Measurements from ENCODE around the gene WHAMM.

WHAMM gene

GRCh38 chr15:82880704-82881103, 71.3 kb downstream of the WHAMM start:
- no peak for TF ChIP-seq CTCF (IDR thresholded peaks at IDR 0.05)
- H3K4me1 ChIP-seq, result no peaks in the 10 kb centered on the region

GRCh38 chr15:82881747-82882146, 72.3 kb downstream of the WHAMM start:
- TF ChIP-seq CTCF (IDR thresholded peaks at IDR 0.05), result no peak
- H3K4me1 ChIP-seq, result no peaks in the 10 kb centered on the region
- no peaks in the 10 kb centered on the region for H3K9me3 ChIP-seq (ENCODE audit: control insufficient read depth, low read length)
- no peaks in the 10 kb centered on the region for H3K36me3 ChIP-seq (ENCODE audit: control insufficient read depth, insufficient read depth, low read length)
- no peak overlapping the region for H3K4me2 ChIP-seq (ENCODE audit: low read length)
- H3K79me2 ChIP-seq, result no peaks in the 10 kb centered on the region
- no peak overlapping the region for H3K9ac ChIP-seq
- H3K27me3 ChIP-seq (ENCODE audit: control insufficient read depth, insufficient read depth, low read length), result no peaks in the 10 kb centered on the region
- no peak overlapping the region for H3K27ac ChIP-seq
- no peak overlapping the region for H2AFZ ChIP-seq
- no peak overlapping the region for H3K4me3 ChIP-seq (ENCODE audit: low read depth, low read length)

More at GRCh38 chr15:82880704-82881103, 71.3 kb downstream of the WHAMM start:
- Histone ChIP-seq H3K4me3 (ENCODE audit: low read depth, low read length) (no peak overlapping the region), H3K79me2 (no peaks in the 10 kb centered on the region), H3K9me3 (ENCODE audit: control insufficient read depth, low read length) (no peaks in the 10 kb centered on the region), H3K27ac (no peak overlapping the region), H3K9ac (no peak overlapping the region), H3K36me3 (ENCODE audit: control insufficient read depth, insufficient read depth, low read length) (no peaks in the 10 kb centered on the region), H3K27me3 (ENCODE audit: control insufficient read depth, insufficient read depth, low read length) (no peaks in the 10 kb centered on the region), H3K4me2 (ENCODE audit: low read length) (no peak overlapping the region), H2AFZ (no peak overlapping the region)

- Histone ChIP-seq H3K4me2 (ENCODE audit: low read length) (no peak overlapping the region), H3K27ac (no peak overlapping the region), H3K4me3 (ENCODE audit: low read depth, low read length) (no peak overlapping the region), H2AFZ (no peak overlapping the region), H3K27me3 (ENCODE audit: control insufficient read depth, insufficient read depth, low read length) (no peaks in the 10 kb centered on the region), H3K36me3 (ENCODE audit: control insufficient read depth, insufficient read depth, low read length) (no peaks in the 10 kb centered on the region), H3K9ac (no peak overlapping the region), H3K9me3 (ENCODE audit: control insufficient read depth, low read length) (no peaks in the 10 kb centered on the region), H3K79me2 (no peaks in the 10 kb centered on the region), H3K4me1 (no peaks in the 10 kb centered on the region)
- no peak for TF ChIP-seq CTCF (IDR thresholded peaks at IDR 0.05)
These were observed 73.0 kb downstream of the WHAMM start for GRCh38 chr15:82882273-82882928.
